ENCODE measurements around the gene RUVBL2. TPM values are rescaled to one million over a fixed set of nuclear protein-coding genes. Genes with fewer than 3 reads are reported as not detected.

RUVBL2 gene
- total RNA-seq, 1 donor, result 119 TPM

DNA sequence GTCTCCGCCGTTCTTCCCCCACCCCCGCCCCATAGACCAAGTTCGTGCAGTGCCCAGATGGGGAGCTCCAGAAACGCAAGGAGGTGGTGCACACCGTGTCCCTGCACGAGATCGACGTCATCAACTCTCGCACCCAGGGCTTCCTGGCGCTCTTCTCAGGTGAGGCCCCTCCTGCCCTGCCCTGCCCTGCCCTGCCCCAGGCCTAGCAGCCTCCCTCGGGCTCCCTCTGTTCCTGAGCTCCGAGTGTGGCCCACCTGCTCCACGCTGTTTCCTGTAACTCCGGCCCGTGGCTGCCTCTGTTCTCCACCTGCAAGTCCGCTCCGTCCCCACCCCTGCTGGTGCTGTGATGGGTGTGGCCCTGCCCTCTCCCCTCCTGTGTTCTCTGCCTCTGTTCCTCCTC lies 16.8 kb downstream of the RUVBL2 start:
- no peak for TF ChIP-seq CTCF (IDR thresholded peaks at IDR 0.05; ENCODE audit: insufficient read depth, low read length)
- no peak overlapping the region for H3K4me3 ChIP-seq (ENCODE audit: low read depth, low read length)
- DNase-seq (ENCODE audit: low read depth), result no peak

DNA sequence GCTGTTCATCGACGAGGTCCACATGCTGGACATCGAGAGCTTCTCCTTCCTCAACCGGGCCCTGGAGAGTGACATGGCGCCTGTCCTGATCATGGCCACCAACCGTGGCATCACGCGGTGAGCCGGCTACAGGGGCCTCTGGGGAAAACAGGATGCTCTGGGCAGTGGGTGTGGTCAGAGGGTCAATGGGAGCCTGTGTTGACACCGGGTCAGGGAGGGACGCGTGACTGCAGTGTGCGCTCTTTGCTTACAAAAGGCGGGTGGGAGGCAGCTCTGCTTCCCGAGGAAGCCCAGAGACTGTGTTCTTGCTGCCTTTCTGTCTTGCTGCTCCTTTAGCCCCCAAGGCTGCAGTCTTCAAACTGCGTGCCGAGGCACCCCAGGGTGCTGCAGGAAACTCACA lies 17.5 kb downstream of the RUVBL2 start:
- TF ChIP-seq CTCF (IDR thresholded peaks at IDR 0.05; ENCODE audit: insufficient read depth, low read length), result no peak
- H3K4me3 ChIP-seq (ENCODE audit: low read depth, low read length), result no peak overlapping the region
- no peak for DNase-seq (ENCODE audit: low read depth)

DNA sequence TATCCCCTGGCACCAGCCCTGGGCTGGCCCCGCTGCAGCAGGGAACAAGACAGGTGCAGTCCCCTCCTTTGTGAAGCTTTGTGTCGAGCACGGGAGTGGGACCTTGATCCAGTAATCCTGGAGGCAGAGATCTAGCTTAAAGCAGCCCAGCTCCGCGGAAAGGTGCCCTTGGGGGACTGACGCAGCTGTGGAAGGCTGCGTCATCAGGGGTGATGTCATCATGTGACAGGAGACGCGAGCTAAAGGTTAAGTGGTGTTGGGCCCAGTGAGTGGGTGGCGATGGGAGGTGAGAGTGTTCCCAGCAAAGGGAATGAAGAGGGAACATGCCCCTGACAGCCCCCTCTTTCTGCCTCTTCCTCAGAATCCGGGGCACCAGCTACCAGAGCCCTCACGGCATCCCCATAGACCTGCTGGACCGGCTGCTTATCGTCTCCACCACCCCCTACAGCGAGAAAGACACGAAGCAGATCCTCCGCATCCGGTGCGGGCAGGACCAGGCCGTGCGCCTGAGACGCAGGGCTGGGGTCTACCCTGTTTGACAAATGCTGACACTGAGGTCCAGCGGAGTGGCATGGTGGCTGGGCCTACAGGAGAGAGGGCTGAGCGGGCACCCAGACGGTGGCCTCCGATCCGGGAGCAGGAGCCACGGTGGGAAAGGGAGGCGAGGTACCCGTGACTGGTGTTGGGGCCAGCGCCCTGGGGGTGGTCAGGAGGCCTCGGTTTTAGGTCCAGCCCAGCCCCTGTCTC lies 20.6 kb downstream of the RUVBL2 start:
- H3K4me3 ChIP-seq (ENCODE audit: low read depth, low read length), result no peak overlapping the region
- DNase-seq (ENCODE audit: low read depth), result no peak

GRCh38 chr19:49014870-49015255 lies 21.2 kb downstream of the RUVBL2 start:
- DNase-seq (ENCODE audit: low read depth), result no peak
- no peak for TF ChIP-seq CTCF (IDR thresholded peaks at IDR 0.05; ENCODE audit: insufficient read depth, low read length)

More for the DNA sequence above, 20.6 kb downstream of the RUVBL2 start:
- no peak for TF ChIP-seq CTCF (IDR thresholded peaks at IDR 0.05; ENCODE audit: insufficient read depth, low read length)

DNA sequence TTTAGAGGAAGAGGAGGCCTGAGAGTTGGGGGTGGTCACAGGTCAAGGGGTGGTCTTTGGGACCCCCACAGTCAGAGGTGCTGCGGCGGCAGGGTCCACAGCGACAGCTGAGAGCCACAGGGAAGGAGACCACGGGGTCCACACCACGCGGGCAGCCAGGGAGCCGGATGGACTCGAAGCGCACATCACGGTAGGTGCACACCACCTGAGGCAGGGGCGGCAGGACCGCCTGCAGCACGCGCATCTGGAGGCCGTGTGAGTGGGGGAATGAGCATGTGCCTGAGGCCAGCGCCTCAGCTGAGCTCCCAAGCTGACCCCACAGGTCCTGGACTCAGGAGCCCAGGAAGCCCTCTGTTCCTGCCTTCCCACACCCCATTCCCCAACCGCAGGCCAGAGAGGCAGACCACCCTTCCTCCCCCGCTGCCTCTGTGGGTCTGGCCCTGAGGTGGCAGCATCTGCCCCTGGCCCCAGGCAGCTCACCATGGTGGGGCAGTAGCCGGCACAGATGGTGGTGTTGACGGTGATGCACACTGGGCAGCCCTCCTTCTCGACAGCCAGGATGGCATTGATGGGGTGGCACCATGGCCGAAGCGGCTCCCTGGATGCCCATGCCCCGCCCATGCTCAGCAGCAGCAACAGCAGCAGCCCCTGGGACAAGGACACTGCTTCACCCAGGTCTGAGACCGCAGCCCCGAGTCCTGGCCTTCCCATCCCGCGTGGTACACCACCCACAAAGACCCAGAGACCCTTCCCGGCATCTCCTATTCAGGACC lies 22.6 kb downstream of the RUVBL2 start:
- no peak for DNase-seq (ENCODE audit: low read depth)
- H3K4me3 ChIP-seq (ENCODE audit: low read depth, low read length), result no peak overlapping the region
- no peak for TF ChIP-seq CTCF (IDR thresholded peaks at IDR 0.05; ENCODE audit: insufficient read depth, low read length)

More at GRCh38 chr19:49014870-49015255, 21.2 kb downstream of the RUVBL2 start:
- H3K4me3 ChIP-seq (ENCODE audit: low read depth, low read length), result no peak overlapping the region

DNA sequence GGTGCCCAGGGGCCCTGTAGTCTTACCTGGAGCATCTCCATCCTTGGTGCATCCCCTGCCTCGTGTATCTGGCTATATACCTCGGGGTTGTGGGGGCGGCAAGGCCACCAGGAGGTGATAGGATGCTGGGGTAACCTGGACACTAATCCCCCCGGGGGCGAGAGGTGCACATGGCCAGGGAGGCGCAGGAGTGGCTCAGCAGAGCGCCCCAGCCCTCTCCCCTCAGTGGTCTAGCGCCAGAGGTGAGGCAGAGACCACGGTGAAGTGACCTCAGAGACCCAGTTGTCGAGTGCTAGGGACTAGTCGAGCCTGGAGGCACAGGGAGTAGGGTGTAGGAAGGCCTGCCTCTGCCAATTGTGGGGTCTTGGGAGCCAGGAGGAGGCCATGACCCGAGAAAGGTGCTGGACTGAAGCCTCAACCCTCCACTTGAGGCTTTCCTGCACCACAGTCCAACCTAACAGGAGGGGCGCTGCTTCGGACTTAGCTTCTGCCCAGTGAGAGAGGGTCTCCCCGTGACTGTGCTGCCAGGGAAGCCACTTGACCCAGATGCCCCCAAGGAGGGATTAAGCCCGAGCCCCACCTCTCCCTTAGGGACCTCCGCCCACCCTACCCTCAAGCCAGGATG lies 23.5 kb downstream of the RUVBL2 start, which contains the start of gene LHB:
LHB (minus strand) TSS at position 51 of the 625 bp plus-strand sequence; CDS start at position 41, 10 bp downstream.
- no peak for DNase-seq (ENCODE audit: low read depth)
- TF ChIP-seq CTCF (IDR thresholded peaks at IDR 0.05; ENCODE audit: insufficient read depth, low read length), result no peak
- peak within 1 kb of the TSS; percentile 46 for H3K4me3 ChIP-seq (ENCODE audit: low read depth, low read length)
